Suppressor macrophage (primary cell): Measurements from ENCODE around the gene FCAR.
"Not testable (repeated sequence)": the region's sequence is repeated elsewhere in the genome, so short reads cannot be mapped to it uniquely, and the experiment has no call there.

Source experiments
- DNase-seq, 4 experiments: peaks; one replicate each; pipeline ENCODE4 v3.0.0-alpha.2; 2020 to 2022

FCAR gene

GRCh38 chr19:54896036-54896435 is 22.0 kb downstream of the FCAR start:
- DNase-seq: no peak

- DNase-seq: not testable (repeated sequence)
Observed at GRCh38 chr19:54898685-54899084, 24.6 kb downstream of the FCAR start.

GRCh38 chr19:54899646-54900045 is 25.6 kb downstream of the FCAR start:
- not testable (repeated sequence) for DNase-seq

GRCh38 chr19:54901153-54901552 is 27.1 kb downstream of the FCAR start:
- peak; percentile 83 to 91 (median 89) for DNase-seq

- no peak for DNase-seq
Observed at GRCh38 chr19:54902061-54902460, 28.0 kb downstream of the FCAR start.

GRCh38 chr19:54903303-54903702 is 29.3 kb downstream of the FCAR start:
- no peak for DNase-seq

GRCh38 chr19:54904261-54904660 is 30.2 kb downstream of the FCAR start:
- DNase-seq: not testable (repeated sequence)

GRCh38 chr19:54905421-54905802 is 31.4 kb downstream of the FCAR start:
- DNase-seq: no peak

GRCh38 chr19:54905803-54906511 is 31.9 kb downstream of the FCAR start, which contains the start of gene NCR1:
TSS of gene NCR1 (plus strand) at chr19:54906148. CDS start at chr19:54906188, 40 bp downstream.
- DNase-seq: peak; percentile 57 to 79 (median 66)

GRCh38 chr19:54906819-54907218 is 32.8 kb downstream of the FCAR start:
- no peak for DNase-seq

- DNase-seq: not testable (repeated sequence)
Observed at GRCh38 chr19:54907899-54908298, 33.9 kb downstream of the FCAR start.

GRCh38 chr19:54916822-54917221 is 42.8 kb downstream of the FCAR start:
- DNase-seq: peak; percentile 58 to 77 (median 70)

- DNase-seq: no peak
Observed at GRCh38 chr19:54918499-54918898, 44.5 kb downstream of the FCAR start.

GRCh38 chr19:54919646-54920563 is 45.9 kb downstream of the FCAR start:
- DNase-seq: peak in 2 of 4 experiments; percentile 39 to 52

GRCh38 chr19:54921082-54921481 is 47.0 kb downstream of the FCAR start:
- DNase-seq: no peak

- no peak for DNase-seq
Observed at GRCh38 chr19:54923276-54923675, 49.2 kb downstream of the FCAR start.

- peak in 2 of 4 experiments; percentile 26 for DNase-seq
Observed at GRCh38 chr19:54928299-54928698, 54.3 kb downstream of the FCAR start.

GRCh38 chr19:54937926-54938325 is 63.9 kb downstream of the FCAR start:
- DNase-seq: no peak

- DNase-seq: no peak
Observed at GRCh38 chr19:54938906-54939305, 64.9 kb downstream of the FCAR start.

- DNase-seq: not testable (repeated sequence)
Observed at GRCh38 chr19:54939538-54939937, 65.5 kb downstream of the FCAR start.
